Calu3 (cell line): Measurements from ENCODE around the gene RFPL4A. TPM values are rescaled to one million over a fixed set of nuclear protein-coding genes. Genes with fewer than 3 reads are reported as not detected.

Source experiments
- BruUV-seq: library from RNA; stranded (reverse); fragments of 400-500 nt; replicated peaks from 2 replicates; lab custom pipeline; 2021; lab: Mats Ljungman, UMichigan
- CTCF ChIA-PET: fragments of 300-600 bp; sonication (Branson Sonifier 250); formaldehyde crosslinking; loops from one replicate; lab custom pipeline; 2022; ENCODE audit warnings: antibody characterized with exemption; lab: Charles Lee
- DNase-seq: peaks from one replicate; pipeline ENCODE4 v3.0.0; 2022
- H3K27ac Mint-ChIP-seq: one replicate; pipeline ENCODE4 v1.8.0; 2022; ENCODE audit warnings: mixed read lengths; ENCODE audit not compliant: unreplicated experiment
- H3K27me3 Mint-ChIP-seq: one replicate; pipeline ENCODE4 v1.8.0; 2022; ENCODE audit warnings: mixed read lengths; ENCODE audit not compliant: unreplicated experiment
- H3K36me3 Mint-ChIP-seq: one replicate; pipeline ENCODE4 v1.8.0; 2022; ENCODE audit warnings: mild to moderate bottlenecking, moderate library complexity, mixed read lengths; ENCODE audit not compliant: insufficient read depth, unreplicated experiment
- H3K4me1 Mint-ChIP-seq: one replicate; pipeline ENCODE4 v1.8.0; 2022; ENCODE audit warnings: mild to moderate bottlenecking, low read depth, mixed read lengths; ENCODE audit not compliant: unreplicated experiment
- H3K4me3 Mint-ChIP-seq: one replicate; pipeline ENCODE4 v1.8.0; 2022; ENCODE audit warnings: mild to moderate bottlenecking, low read depth, moderate library complexity, mixed read lengths; ENCODE audit not compliant: unreplicated experiment
- H3K9me3 Mint-ChIP-seq: one replicate; pipeline ENCODE4 v1.8.0; 2022; ENCODE audit warnings: low read depth, mixed read lengths; ENCODE audit not compliant: unreplicated experiment
- intact Hi-C: fragments of 100-400 bp; cut with micrococcal nuclease; formaldehyde crosslinking; loops from one replicate; pipeline ENCODE4 v1.10.0; 2022; ENCODE audit not compliant: unreplicated experiment
- total RNA-seq: library from RNA; stranded (reverse); gene quantifications from 2 replicates; pipeline ENCODE4 v1.2.3, GENCODE V29; 2022
- TF ChIP-seq, protein P1 (sequence below): fragments of 200-600 bp; IDR thresholded peaks from one replicate; pipeline ENCODE4 v1.8.0; 2022; ENCODE audit warnings: antibody characterized with exemption; ENCODE audit not compliant: unreplicated experiment

Gene RFPL4A
- total RNA-seq, 1 experiment from 2014 or later: not detected

DNA sequence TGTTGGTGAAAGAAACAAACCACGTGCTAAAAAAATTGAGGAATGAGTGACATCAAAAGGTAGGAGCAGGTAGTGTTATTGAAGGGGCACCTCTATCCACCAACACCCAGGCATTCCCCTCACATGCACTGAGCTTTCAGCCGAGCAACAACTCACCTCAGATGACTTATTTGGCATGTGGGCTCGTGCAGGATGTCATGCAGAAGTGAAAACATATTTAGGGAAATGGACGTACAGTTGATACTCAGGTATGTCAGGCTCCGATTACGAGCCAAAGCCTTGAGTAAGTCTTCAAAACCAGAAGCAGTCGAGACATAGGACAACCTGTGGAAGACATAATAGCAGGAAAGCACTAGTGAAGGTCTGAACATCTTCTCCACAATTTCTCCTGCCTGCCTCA lies 42.5 kb downstream of the RFPL4A start:
- no TSS peak for BruUV-seq
- H3K4me1 Mint-ChIP-seq: no peaks in the 10 kb centered on the region

DNA sequence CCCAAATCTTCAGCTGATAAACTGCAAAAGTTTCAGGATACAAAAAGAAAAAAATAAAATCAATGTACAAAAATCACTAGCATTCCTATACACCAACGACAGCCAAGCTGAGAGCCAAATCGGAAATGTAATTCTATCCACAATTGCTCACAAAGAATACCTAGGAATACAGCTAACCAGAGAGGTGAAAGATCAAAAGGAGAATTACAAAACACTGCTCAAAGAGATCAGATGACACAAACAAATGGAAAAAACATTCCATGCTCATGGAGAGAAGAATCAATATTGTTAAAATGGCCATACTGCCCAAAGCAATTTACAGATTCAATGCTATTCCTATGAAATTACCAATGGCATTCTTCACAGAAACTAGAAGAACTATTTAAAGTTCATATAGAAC lies 43.4 kb downstream of the RFPL4A start:
- Mint-ChIP-seq H3K27ac (no peak overlapping the region), H3K27me3 (peaks cover 9% of the 10 kb centered on the region), H3K36me3 (no peaks in the 10 kb centered on the region), H3K4me1 (no peaks in the 10 kb centered on the region), H3K9me3 (peaks cover 11% of the 10 kb centered on the region), H3K4me3 (no peak overlapping the region)
- DNase-seq: no peak
- intact Hi-C loops: loop anchor here (10.0 kb wide), 2 partner anchors 117 to 147 kb away; partner anchors contain the start of gene U2AF2
- no TSS peak for BruUV-seq
- TF ChIP-seq, protein P1, sequence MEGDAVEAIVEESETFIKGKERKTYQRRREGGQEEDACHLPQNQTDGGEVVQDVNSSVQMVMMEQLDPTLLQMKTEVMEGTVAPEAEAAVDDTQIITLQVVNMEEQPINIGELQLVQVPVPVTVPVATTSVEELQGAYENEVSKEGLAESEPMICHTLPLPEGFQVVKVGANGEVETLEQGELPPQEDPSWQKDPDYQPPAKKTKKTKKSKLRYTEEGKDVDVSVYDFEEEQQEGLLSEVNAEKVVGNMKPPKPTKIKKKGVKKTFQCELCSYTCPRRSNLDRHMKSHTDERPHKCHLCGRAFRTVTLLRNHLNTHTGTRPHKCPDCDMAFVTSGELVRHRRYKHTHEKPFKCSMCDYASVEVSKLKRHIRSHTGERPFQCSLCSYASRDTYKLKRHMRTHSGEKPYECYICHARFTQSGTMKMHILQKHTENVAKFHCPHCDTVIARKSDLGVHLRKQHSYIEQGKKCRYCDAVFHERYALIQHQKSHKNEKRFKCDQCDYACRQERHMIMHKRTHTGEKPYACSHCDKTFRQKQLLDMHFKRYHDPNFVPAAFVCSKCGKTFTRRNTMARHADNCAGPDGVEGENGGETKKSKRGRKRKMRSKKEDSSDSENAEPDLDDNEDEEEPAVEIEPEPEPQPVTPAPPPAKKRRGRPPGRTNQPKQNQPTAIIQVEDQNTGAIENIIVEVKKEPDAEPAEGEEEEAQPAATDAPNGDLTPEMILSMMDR: no peak
- CTCF ChIA-PET: no interaction called here

More for the DNA sequence above, 42.5 kb downstream of the RFPL4A start:
- H3K4me3 Mint-ChIP-seq: no peak overlapping the region
- H3K27ac Mint-ChIP-seq: no peak overlapping the region
- TF ChIP-seq, protein P1: no peak
- CTCF ChIA-PET: interaction anchor here (0.6 kb wide), 1 partner anchor 16 kb away, joined by 5 read pairs; no protein-coding TSS in a partner anchor
- H3K27me3 Mint-ChIP-seq: peaks cover 9% of the 10 kb centered on the region
- H3K9me3 Mint-ChIP-seq: peaks cover 8% of the 10 kb centered on the region
- DNase-seq: no peak
- H3K36me3 Mint-ChIP-seq: no peaks in the 10 kb centered on the region
- intact Hi-C loops: loop anchor here (10.0 kb wide), 2 partner anchors 117 to 147 kb away; partner anchors contain the start of gene U2AF2

DNA sequence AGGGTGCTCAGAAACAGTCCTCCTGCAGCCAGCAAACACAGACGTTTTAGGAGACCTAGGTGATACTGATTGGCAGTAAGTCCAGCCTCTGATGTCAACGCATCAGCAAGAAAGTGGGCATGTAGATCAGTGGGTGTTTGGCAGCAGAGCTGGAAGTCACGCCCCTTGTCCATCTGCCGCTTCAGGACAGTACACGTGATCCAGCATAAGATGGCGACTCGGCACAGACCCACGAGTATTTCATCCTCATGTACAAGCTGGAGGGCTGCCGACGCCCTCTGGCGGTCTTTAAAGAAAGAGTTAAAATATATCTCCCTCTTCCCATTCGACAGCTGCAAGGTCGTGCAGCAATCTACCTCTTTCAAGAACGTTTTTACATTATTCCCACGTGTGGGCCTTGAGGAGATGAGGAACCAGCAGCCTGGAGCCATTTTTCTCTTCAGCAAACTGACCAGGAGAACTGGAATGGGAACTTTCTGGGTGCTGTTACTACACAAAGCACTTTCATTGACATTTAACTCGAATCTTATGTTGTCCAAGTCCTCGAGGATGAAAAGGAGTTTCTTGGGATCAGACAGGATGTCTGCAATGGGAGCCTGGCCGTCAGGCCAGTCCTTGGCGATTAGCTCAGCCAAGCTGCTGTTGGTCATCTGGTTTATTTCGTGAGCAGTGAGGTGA lies 50.6 kb downstream of the RFPL4A start:
- CTCF ChIA-PET: interaction anchor here (0.5 to 1.7 kb wide), 7 partner anchors 31 to 512 kb away, joined by 3 to 8 read pairs (median 3); no protein-coding TSS in a partner anchor
- BruUV-seq: no TSS peak
- no peaks in the 10 kb centered on the region for H3K36me3 Mint-ChIP-seq
- H3K4me1 Mint-ChIP-seq: no peaks in the 10 kb centered on the region
- H3K4me3 Mint-ChIP-seq: no peak overlapping the region
- TF ChIP-seq, protein P1: no peak
- H3K9me3 Mint-ChIP-seq: peaks cover 7% of the 10 kb centered on the region
- no peak overlapping the region for H3K27ac Mint-ChIP-seq
- DNase-seq: peak; percentile 56
- H3K27me3 Mint-ChIP-seq: peaks cover 9% of the 10 kb centered on the region
- intact Hi-C loops: loop anchor here (10.0 kb wide), 2 partner anchors 125 to 155 kb away; partner anchors contain the start of gene U2AF2

DNA sequence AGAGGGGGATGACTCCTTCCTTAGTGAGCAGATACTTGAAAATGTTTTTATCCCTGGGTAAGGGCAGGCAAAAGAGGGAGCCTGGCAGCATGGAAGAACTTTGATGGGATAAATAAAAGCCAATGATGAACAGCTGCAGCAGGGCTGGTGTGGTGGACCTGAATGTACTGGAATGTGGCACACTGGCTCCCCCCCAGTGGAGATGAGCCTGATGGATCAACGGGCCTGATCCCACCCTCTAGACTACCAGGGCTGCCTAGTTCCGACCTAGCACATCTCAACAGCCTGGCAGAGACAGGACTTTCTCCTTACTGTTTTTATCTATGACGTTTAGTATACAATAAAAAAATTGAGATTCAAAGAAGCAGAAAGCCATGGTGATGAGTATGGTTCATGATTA lies 52.4 kb downstream of the RFPL4A start:
- Mint-ChIP-seq H3K4me1 (no peaks in the 10 kb centered on the region), H3K27ac (no peak overlapping the region), H3K36me3 (no peaks in the 10 kb centered on the region), H3K9me3 (peaks cover 10% of the 10 kb centered on the region), H3K4me3 (no peak overlapping the region), H3K27me3 (peaks cover under 1% of the 10 kb centered on the region)
- CTCF ChIA-PET: interaction anchor here (1.5 kb wide), 1 partner anchor 154 kb away, joined by 3 read pairs; no protein-coding TSS in a partner anchor
- TF ChIP-seq, protein P1: no peak
- no TSS peak for BruUV-seq
- DNase-seq: no peak
- intact Hi-C loops: no loop called here
